ENCODE measurements around the gene TFF2.

Gene TFF2

GRCh38 chr21:42297377-42297776 is 53.4 kb downstream of the TFF2 start:
- no peak overlapping the region for H2AFZ ChIP-seq (ENCODE audit: low read depth)
- no peaks in the 10 kb centered on the region for H4K20me1 ChIP-seq (ENCODE audit: insufficient read depth)

GRCh38 chr21:42296501-42296900 is 54.3 kb downstream of the TFF2 start:
- Histone ChIP-seq H2AFZ (ENCODE audit: low read depth) (no peak overlapping the region), H3K27ac (no peak overlapping the region), H3K36me3 (ENCODE audit: insufficient read depth) (no peaks in the 10 kb centered on the region), H3K4me1 (ENCODE audit: low read depth, poor library complexity, severe bottlenecking) (no peaks in the 10 kb centered on the region), H3K9ac (no peak overlapping the region), H3K79me2 (ENCODE audit: insufficient read depth, low read depth) (no peaks in the 10 kb centered on the region), H3K4me2 (no peak overlapping the region), H3K4me3 (IDR thresholded peaks at IDR 0.05; ENCODE audit: insufficient read depth, low read depth, low read length) (no peak overlapping the region), H4K20me1 (ENCODE audit: insufficient read depth) (no peaks in the 10 kb centered on the region), H3K27me3 (ENCODE audit: insufficient read depth, low read depth) (peaks cover 3% of the 10 kb centered on the region; the same call in 1 of the 2 replicates)
- no peak for TF ChIP-seq CTCF (conservative IDR thresholded peaks at IDR 0.05; ENCODE audit: low read depth, low read length)

More at GRCh38 chr21:42297377-42297776, 53.4 kb downstream of the TFF2 start:
- Histone ChIP-seq H3K36me3 (ENCODE audit: insufficient read depth) (no peaks in the 10 kb centered on the region), H3K4me2 (no peak overlapping the region), H3K27me3 (ENCODE audit: insufficient read depth, low read depth) (peaks cover 3% of the 10 kb centered on the region; the same call in 1 of the 2 replicates), H3K9ac (no peak overlapping the region), H3K4me1 (ENCODE audit: low read depth, poor library complexity, severe bottlenecking) (no peaks in the 10 kb centered on the region), H3K27ac (no peak overlapping the region), H3K79me2 (ENCODE audit: insufficient read depth, low read depth) (no peaks in the 10 kb centered on the region), H3K4me3 (IDR thresholded peaks at IDR 0.05; ENCODE audit: insufficient read depth, low read depth, low read length) (no peak overlapping the region)
- no peak for TF ChIP-seq CTCF (conservative IDR thresholded peaks at IDR 0.05; ENCODE audit: low read depth, low read length)
